Endodermal cell (in vitro differentiated cells): ENCODE data around the gene CHRNA3. TPM values are rescaled to one million over a fixed set of nuclear protein-coding genes. Genes with fewer than 3 reads are reported as not detected.
A peak's percentile ranks its signal among the peaks of the same experiment; 100 is the strongest.

ENCODE experiments used
- DNase-seq: peaks from one replicate; pipeline ENCODE4 v3.0.0-alpha.2; 2017
- H3K27ac ChIP-seq: 2 replicates; pipeline ENCODE4 v1.5.1; 2013; ENCODE audit warnings: mild to moderate bottlenecking, low read depth, low read length, moderate library complexity
- H3K27me3 ChIP-seq: 2 replicates; pipeline ENCODE4 v1.6.1; 2013; ENCODE audit warnings: mild to moderate bottlenecking, low read length, moderate library complexity; ENCODE audit not compliant: insufficient read depth, control insufficient read depth, poor library complexity, severe bottlenecking
- H3K36me3 ChIP-seq: 2 replicates; pipeline ENCODE4 v1.7.0; 2013; ENCODE audit warnings: mild to moderate bottlenecking, low read length, moderate library complexity; ENCODE audit not compliant: control insufficient read depth, insufficient read depth
- H3K4me1 ChIP-seq: one replicate; pipeline ENCODE4 v1.7.0; 2013; ENCODE audit warnings: low read length; ENCODE audit not compliant: control insufficient read depth, insufficient read depth
- H3K4me3 ChIP-seq: 2 replicates; pipeline ENCODE4 v1.5.1; 2013; ENCODE audit warnings: mild to moderate bottlenecking, low read length, moderate library complexity
- H3K9ac ChIP-seq: 2 replicates; pipeline ENCODE4 v1.6.1; 2013; ENCODE audit warnings: mild to moderate bottlenecking, low read length, moderate library complexity; ENCODE audit not compliant: poor library complexity, severe bottlenecking; ENCODE audit errors: extremely low read depth
- H3K9me3 ChIP-seq: 2 replicates; pipeline ENCODE4 v1.6.1; 2013; ENCODE audit warnings: mild to moderate bottlenecking, low read length, moderate library complexity; ENCODE audit not compliant: control insufficient read depth
- H3K27ac Mint-ChIP-seq: 2 replicates; pipeline ENCODE4 v1.8.0; 2020; ENCODE audit warnings: mixed read lengths
- H3K27me3 Mint-ChIP-seq: 2 replicates; pipeline ENCODE4 v1.8.0; 2021; ENCODE audit warnings: mild to moderate bottlenecking, mixed read lengths; ENCODE audit not compliant: insufficient read depth
- H3K36me3 Mint-ChIP-seq: 2 replicates; pipeline ENCODE4 v1.8.0; 2020; ENCODE audit warnings: low read depth, mixed read lengths
- H3K4me1 Mint-ChIP-seq: 2 replicates; pipeline ENCODE4 v1.8.0; 2020; ENCODE audit warnings: mixed read lengths
- H3K4me3 Mint-ChIP-seq: 2 replicates; pipeline ENCODE4 v1.8.0; 2020; ENCODE audit warnings: mild to moderate bottlenecking, moderate library complexity, mixed read lengths
- H3K9me3 Mint-ChIP-seq: 2 replicates; pipeline ENCODE4 v1.8.0; 2020; ENCODE audit warnings: mild to moderate bottlenecking, mixed read lengths
- WGBS, 2 experiments: methylation state at CpG; one replicate each; pipeline versions ENCODE4 v1.1.5 to v1.1.7; 2013; ENCODE audit warnings: missing lambda C conversion rate in 2 of 2, mixed read lengths in 1 of 2; ENCODE audit not compliant: insufficient coverage in 1 of 2, insufficient read length in 1 of 2; 5-methylcytosine and 5-hydroxymethylcytosine counted together
- long read RNA-seq, 4 experiments: library from polyadenylated mRNA in 2 of 4; library from RNA in 1 of 4; library from capped mRNA in 1 of 4; stranded (forward) in 3 of 4; unstranded in 1 of 4; transcript quantifications; one replicate each; pipeline ENCODE4 v2.0.0, GENCODE V29; 2020 to 2021; ENCODE audit warnings: inconsistent platforms in 1 of 4
- polyA plus RNA-seq, 2 experiments: library from polyadenylated mRNA; stranded (reverse); fragments of 50-300 nt; gene quantifications; one replicate each; pipeline ENCODE4 v1.2.3, GENCODE V29; 2013
- total RNA-seq, 2 donors: library from RNA; stranded (reverse); fragmentation: NEBNext Ultra II Directional in 1 of 2; extraction: Animal tissue kit (Norgen Biotek cat#: 25700) in 1 of 2; gene quantifications; 2 replicates in 1 of 2; 3 replicates in 1 of 2; pipeline ENCODE4 v1.2.1, GENCODE V29; 2021
- TF ChIP-seq, protein P1 (sequence below): fragments of 200-600 bp; sonication (generic); conservative IDR thresholded peaks from 2 replicates; pipeline ENCODE4 v1.5.0; 2021; ENCODE audit warnings: antibody characterized with exemption, mild to moderate bottlenecking

The CHRNA3 gene
- total RNA-seq: 1 to 10 TPM; 1.6 to 3.7 TPM
- 9.0 TPM for polyA plus RNA-seq (2013, experiment 1 of 2)
- 8.4 TPM for polyA plus RNA-seq (2013, experiment 2 of 2)
- long read RNA-seq, experiment 1: 0 reads
- long read RNA-seq, experiment 2, transcript CHRNA3-201 (6 exons, 3,202 nt): major isoform, 6 of 6 reads
- long read RNA-seq, experiment 2, partial matches to known transcripts: 0 of 6 reads
- long read RNA-seq, experiment 2, other reads (novel, unspliced or antisense): 0 of 6 reads
- long read RNA-seq, experiment 3, transcript CHRNA3-201 (6 exons, 3,202 nt): major isoform, 11 of 15 reads
- long read RNA-seq, experiment 3, partial matches to known transcripts: 0 of 15 reads
- long read RNA-seq, experiment 3, other reads (novel, unspliced or antisense): 4 of 15 reads
- long read RNA-seq, experiment 4: 0 reads

- Histone ChIP-seq H3K27me3 (peaks cover 46% of the 10 kb centered on the region), H3K36me3 (no peaks in the 10 kb centered on the region), H3K9ac (no peak within 1 kb of the TSS), H3K9me3 (no peaks in the 10 kb centered on the region), H3K27ac (no peak within 1 kb of the TSS), H3K4me3 (peak within 1 kb of the TSS; percentile 76), H3K4me1 (no peaks in the 10 kb centered on the region)
- Mint-ChIP-seq H3K27me3 (peaks cover 44% of the 10 kb centered on the region), H3K4me1 (no peaks in the 10 kb centered on the region), H3K36me3 (no peaks in the 10 kb centered on the region), H3K27ac (no peak within 1 kb of the TSS), H3K9me3 (no peaks in the 10 kb centered on the region), H3K4me3 (peak within 1 kb of the TSS; percentile 61)
- TF ChIP-seq, protein P1, sequence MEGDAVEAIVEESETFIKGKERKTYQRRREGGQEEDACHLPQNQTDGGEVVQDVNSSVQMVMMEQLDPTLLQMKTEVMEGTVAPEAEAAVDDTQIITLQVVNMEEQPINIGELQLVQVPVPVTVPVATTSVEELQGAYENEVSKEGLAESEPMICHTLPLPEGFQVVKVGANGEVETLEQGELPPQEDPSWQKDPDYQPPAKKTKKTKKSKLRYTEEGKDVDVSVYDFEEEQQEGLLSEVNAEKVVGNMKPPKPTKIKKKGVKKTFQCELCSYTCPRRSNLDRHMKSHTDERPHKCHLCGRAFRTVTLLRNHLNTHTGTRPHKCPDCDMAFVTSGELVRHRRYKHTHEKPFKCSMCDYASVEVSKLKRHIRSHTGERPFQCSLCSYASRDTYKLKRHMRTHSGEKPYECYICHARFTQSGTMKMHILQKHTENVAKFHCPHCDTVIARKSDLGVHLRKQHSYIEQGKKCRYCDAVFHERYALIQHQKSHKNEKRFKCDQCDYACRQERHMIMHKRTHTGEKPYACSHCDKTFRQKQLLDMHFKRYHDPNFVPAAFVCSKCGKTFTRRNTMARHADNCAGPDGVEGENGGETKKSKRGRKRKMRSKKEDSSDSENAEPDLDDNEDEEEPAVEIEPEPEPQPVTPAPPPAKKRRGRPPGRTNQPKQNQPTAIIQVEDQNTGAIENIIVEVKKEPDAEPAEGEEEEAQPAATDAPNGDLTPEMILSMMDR: no peak
- DNase-seq: peak; percentile 84
- WGBS, 2 experiments: 1 to 3% methylated on average over 19 to 102 of the region's 102 CpGs
These were observed at the start of gene CHRNA3 for GRCh38 chr15:78620527-78621421. TSS of gene CHRNA3 (minus strand) at chr15:78620996. CDS start at chr15:78620794, 202 bp downstream.

GRCh38 chr15:78668987-78669386, 48.2 kb upstream of the CHRNA3 start:
- H3K27ac ChIP-seq: no peak overlapping the region
- DNase-seq: no peak
- whole genome bisulfite sequencing, 2 experiments: 85 to 100% methylated on average over 1 to 2 of the region's 2 CpGs
- Mint-ChIP-seq H3K36me3 (no peaks in the 10 kb centered on the region), H3K27ac (no peak overlapping the region), H3K4me3 (no peak overlapping the region), H3K9me3 (peaks cover 3% of the 10 kb centered on the region), H3K27me3 (peaks cover 14% of the 10 kb centered on the region), H3K4me1 (peaks cover 22% of the 10 kb centered on the region)
- H3K4me1 ChIP-seq: peaks cover 9% of the 10 kb centered on the region
- H3K9ac ChIP-seq: no peak overlapping the region
- H3K36me3 ChIP-seq: no peaks in the 10 kb centered on the region
- no peaks in the 10 kb centered on the region for H3K27me3 ChIP-seq
- no peak overlapping the region for H3K4me3 ChIP-seq
- TF ChIP-seq, protein P1: no peak
- no peaks in the 10 kb centered on the region for H3K9me3 ChIP-seq

- Histone ChIP-seq H3K4me1 (peaks cover 9% of the 10 kb centered on the region), H3K9ac (no peak overlapping the region), H3K4me3 (no peak overlapping the region), H3K9me3 (no peaks in the 10 kb centered on the region), H3K27me3 (no peaks in the 10 kb centered on the region), H3K27ac (no peak overlapping the region), H3K36me3 (no peaks in the 10 kb centered on the region)
- peaks cover 18% of the 10 kb centered on the region for H3K4me1 Mint-ChIP-seq
- no peaks in the 10 kb centered on the region for H3K9me3 Mint-ChIP-seq
- no peak overlapping the region for H3K27ac Mint-ChIP-seq
- DNase-seq: no peak
- TF ChIP-seq, protein P1: no peak
- H3K4me3 Mint-ChIP-seq: no peak overlapping the region
- no peaks in the 10 kb centered on the region for H3K36me3 Mint-ChIP-seq
- WGBS, 2 experiments: 91 to 92% methylated on average over 8 of the region's 8 CpGs
- H3K27me3 Mint-ChIP-seq: peaks cover 14% of the 10 kb centered on the region
These were observed 46.9 kb upstream of the CHRNA3 start for GRCh38 chr15:78667578-78668236.
